Activated naive CD4-positive, alpha-beta T cell treated with anti-CD3 and anti-CD28 coated beads, Interleukin-2, amount 50 U/mL, for 72 hours (primary cell): Measurements from ENCODE around the gene SERPINE1. TPM values are rescaled to one million over a fixed set of nuclear protein-coding genes. Genes with fewer than 3 reads are reported as not detected.
"Not testable (repeated sequence)": the region's sequence is repeated elsewhere in the genome, so short reads cannot be mapped to it uniquely, and the experiment has no call there.

Source experiments
- ATAC-seq, 2 donors: fragments of 150-1000 bp; cut with Tn5 transposase; 2 replicates each; pipeline ENCODE4 v1.10.0; 2021; ENCODE audit warnings: mild to moderate bottlenecking in 2 of 2, moderate library complexity in 2 of 2
- DNase-seq, 2 donors: peaks; one replicate each; pipeline ENCODE4 v3.0.0; 2021 to 2022; ENCODE audit warnings: low spot score in 2 of 2
- H3K27ac Mint-ChIP-seq, 2 donors: one replicate each; pipeline ENCODE4 v1.8.0; 2022; ENCODE audit warnings: mild to moderate bottlenecking in 2 of 2, mixed read lengths in 2 of 2
- H3K36me3 Mint-ChIP-seq, 2 donors: one replicate each; pipeline ENCODE4 v1.8.0; 2022; ENCODE audit warnings: mixed read lengths in 2 of 2
- H3K9me3 Mint-ChIP-seq, 2 donors: one replicate each; pipeline ENCODE4 v1.8.0; 2022; ENCODE audit warnings: mixed read lengths in 2 of 2
- total RNA-seq, 2 donors: library from RNA; stranded (reverse); gene quantifications; one replicate each; pipeline ENCODE4 v1.2.3, GENCODE V29; 2022

SERPINE1 gene
- total RNA-seq, 2 donors from 2014 or later = 0.18 to 0.27 TPM

GRCh38 chr7:101114492-101114891, 12.4 kb upstream of the SERPINE1 start:
- H3K9me3 Mint-ChIP-seq = no peaks in the 10 kb centered on the region
- no peak for ATAC-seq

GRCh38 chr7:101115215-101115614, 11.7 kb upstream of the SERPINE1 start:
- Mint-ChIP-seq H3K27ac (no peak overlapping the region), H3K36me3 (no peaks in the 10 kb centered on the region), H3K9me3 (no peaks in the 10 kb centered on the region)
- no peak for ATAC-seq
- no peak for DNase-seq

More at GRCh38 chr7:101114492-101114891, 12.4 kb upstream of the SERPINE1 start:
- no peak for DNase-seq
- no peak overlapping the region for H3K27ac Mint-ChIP-seq
- no peaks in the 10 kb centered on the region for H3K36me3 Mint-ChIP-seq

DNA sequence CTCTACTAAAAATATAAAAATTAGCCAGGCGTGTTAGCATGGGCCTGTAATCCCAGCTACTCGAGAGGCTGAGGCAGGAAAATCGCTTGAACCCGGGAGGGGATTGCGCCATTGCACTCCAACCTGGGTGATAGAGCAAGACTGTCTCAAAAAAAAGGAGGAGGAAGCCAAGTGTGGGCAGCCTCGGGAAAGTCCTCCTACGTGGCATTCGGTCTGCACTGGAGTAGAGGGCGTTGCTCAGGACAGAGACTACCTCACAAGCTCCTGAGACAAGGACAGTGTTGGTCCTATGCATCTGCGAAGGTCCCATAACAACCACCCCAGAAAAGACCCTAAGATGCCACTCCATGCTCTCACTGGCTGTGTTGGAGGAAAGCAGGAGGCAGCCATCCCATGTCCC, 10.0 kb upstream of the SERPINE1 start:
- no peak for ATAC-seq
- no peak for DNase-seq
- H3K27ac Mint-ChIP-seq = no peak overlapping the region
- no peaks in the 10 kb centered on the region for H3K9me3 Mint-ChIP-seq
- no peaks in the 10 kb centered on the region for H3K36me3 Mint-ChIP-seq

GRCh38 chr7:101118856-101119255, 8.0 kb upstream of the SERPINE1 start:
- Mint-ChIP-seq H3K9me3 (no peaks in the 10 kb centered on the region), H3K27ac (no peak overlapping the region)
- no peak for DNase-seq

GRCh38 chr7:101119876-101120275, 7.0 kb upstream of the SERPINE1 start:
- no peaks in the 10 kb centered on the region for H3K9me3 Mint-ChIP-seq
- ATAC-seq (no peak), DNase-seq (no peak)
- no peaks in the 10 kb centered on the region for H3K36me3 Mint-ChIP-seq
- no peak overlapping the region for H3K27ac Mint-ChIP-seq

More at GRCh38 chr7:101118856-101119255, 8.0 kb upstream of the SERPINE1 start:
- ATAC-seq = no peak
- H3K36me3 Mint-ChIP-seq = no peaks in the 10 kb centered on the region

DNA sequence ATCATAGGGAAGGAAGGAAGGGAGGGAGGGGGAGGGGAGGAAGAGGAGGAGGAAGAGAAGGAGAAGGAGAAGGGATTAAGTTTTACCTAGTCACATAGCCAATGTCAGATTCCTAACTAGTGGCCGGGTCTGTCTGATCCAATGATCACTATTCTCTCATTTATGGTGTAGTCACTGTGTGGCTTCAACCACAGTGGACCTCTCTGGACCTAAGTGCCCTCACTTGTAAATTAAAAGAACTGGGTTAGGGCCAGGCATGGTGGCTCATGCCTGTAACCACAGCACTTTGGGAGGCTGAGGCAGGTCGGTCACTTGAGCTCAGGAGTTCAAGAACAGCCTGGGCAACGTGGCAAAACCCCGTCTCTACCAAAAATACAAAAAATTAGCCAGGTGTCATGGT, 6.6 kb upstream of the SERPINE1 start:
- Mint-ChIP-seq H3K9me3 (no peaks in the 10 kb centered on the region), H3K36me3 (no peaks in the 10 kb centered on the region), H3K27ac (no peak overlapping the region)
- DNase-seq = no peak
- ATAC-seq = no peak

DNA sequence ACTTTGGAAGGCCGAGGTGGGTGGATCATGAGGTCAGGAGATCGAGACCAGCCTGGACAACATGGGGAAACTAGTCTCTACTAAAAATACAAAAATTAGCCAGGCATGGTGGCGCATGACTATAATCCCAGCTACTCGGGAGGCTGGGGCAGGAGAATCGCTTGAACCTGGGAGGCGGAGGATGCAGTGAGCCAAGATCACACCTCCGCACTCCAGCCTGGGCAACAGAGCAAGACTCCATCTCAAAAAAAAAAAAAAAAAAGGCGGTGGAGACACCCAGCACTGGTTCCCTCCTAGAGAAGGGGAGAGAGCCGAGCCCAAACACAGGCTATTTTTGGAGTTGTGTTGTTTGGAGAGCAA, 5.3 kb upstream of the SERPINE1 start:
- not testable (repeated sequence) for ATAC-seq, H3K9me3 Mint-ChIP-seq, H3K36me3 Mint-ChIP-seq, DNase-seq
- H3K27ac Mint-ChIP-seq = peak overlapping the region; percentile 75 to 87

- ATAC-seq (no peak), DNase-seq (no peak)
- H3K27ac Mint-ChIP-seq = peak overlapping the region; percentile 75 to 87
- H3K9me3 Mint-ChIP-seq = no peaks in the 10 kb centered on the region
- H3K36me3 Mint-ChIP-seq = no peaks in the 10 kb centered on the region
These were observed 4.6 kb upstream of the SERPINE1 start for GRCh38 chr7:101121991-101122932.

- Mint-ChIP-seq H3K27ac (peak overlapping the region in 1 of 2 donors; percentile 75), H3K36me3 (no peaks in the 10 kb centered on the region), H3K9me3 (no peaks in the 10 kb centered on the region)
- DNase-seq = no peak
- no peak for ATAC-seq
These were observed 3.8 kb upstream of the SERPINE1 start for GRCh38 chr7:101122933-101123702.

- Mint-ChIP-seq H3K27ac (peak overlapping the region in 1 of 2 donors; percentile 75), H3K9me3 (no peaks in the 10 kb centered on the region), H3K36me3 (no peaks in the 10 kb centered on the region)
- no peak for ATAC-seq
- DNase-seq = no peak
These were observed 3.2 kb upstream of the SERPINE1 start for GRCh38 chr7:101123703-101124068.

- DNase-seq (no peak), ATAC-seq (peak; percentile 58 to 69)
- Mint-ChIP-seq H3K27ac (peak overlapping the region; percentile 54 to 55), H3K36me3 (no peaks in the 10 kb centered on the region), H3K9me3 (no peaks in the 10 kb centered on the region)
These were observed 2.4 kb upstream of the SERPINE1 start for GRCh38 chr7:101124376-101125056.

GRCh38 chr7:101125989-101126650, 784 bp upstream of the SERPINE1 start:
- Mint-ChIP-seq H3K36me3 (no peaks in the 10 kb centered on the region), H3K27ac (peak overlapping the region in 1 of 2 donors; percentile 51), H3K9me3 (no peaks in the 10 kb centered on the region)
- no peak for DNase-seq
- peak; percentile 9 to 57 for ATAC-seq

GRCh38 chr7:101127460-101128039, 646 bp downstream of the SERPINE1 start:
- DNase-seq (no peak), ATAC-seq (no peak)
- H3K36me3 Mint-ChIP-seq = no peaks in the 10 kb centered on the region
- no peaks in the 10 kb centered on the region for H3K9me3 Mint-ChIP-seq
- no peak overlapping the region for H3K27ac Mint-ChIP-seq

DNA sequence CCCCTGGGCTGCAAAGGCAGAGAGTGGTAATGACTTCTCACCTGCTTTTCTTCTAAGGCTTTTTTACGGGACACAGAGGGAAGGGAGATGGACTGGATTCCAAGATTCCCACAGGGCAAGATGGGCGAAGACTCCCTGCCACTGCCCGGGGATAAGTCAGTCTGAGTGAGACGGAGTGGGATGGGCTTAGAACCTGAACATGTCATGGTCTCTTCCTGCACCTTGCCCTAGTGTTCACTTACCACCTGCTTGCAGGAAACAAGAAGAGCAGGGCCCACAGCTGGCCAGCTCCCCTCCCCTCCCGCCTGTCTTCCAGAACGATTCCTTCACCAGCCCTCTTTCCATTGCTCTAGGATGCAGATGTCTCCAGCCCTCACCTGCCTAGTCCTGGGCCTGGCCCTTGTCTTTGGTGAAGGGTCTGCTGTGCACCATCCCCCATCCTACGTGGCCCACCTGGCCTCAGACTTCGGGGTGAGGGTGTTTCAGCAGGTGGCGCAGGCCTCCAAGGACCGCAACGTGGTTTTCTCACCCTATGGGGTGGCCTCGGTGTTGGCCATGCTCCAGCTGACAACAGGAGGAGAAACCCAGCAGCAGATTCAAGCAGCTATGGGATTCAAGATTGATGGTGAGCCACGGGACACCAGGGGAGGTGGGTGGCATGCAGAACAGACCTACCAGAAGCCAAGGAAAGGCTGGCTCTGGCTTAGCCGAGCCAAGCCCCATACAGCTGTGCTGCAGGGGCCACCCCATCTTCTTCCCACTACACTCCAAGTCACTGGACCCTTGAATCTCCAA, 1.3 kb downstream of the SERPINE1 start:
- H3K9me3 Mint-ChIP-seq = no peaks in the 10 kb centered on the region
- no peak overlapping the region for H3K27ac Mint-ChIP-seq
- ATAC-seq = no peak
- DNase-seq = no peak
- H3K36me3 Mint-ChIP-seq = no peaks in the 10 kb centered on the region

- ATAC-seq (no peak), DNase-seq (no peak)
- Mint-ChIP-seq H3K36me3 (no peaks in the 10 kb centered on the region), H3K27ac (peak overlapping the region in 1 of 2 donors; percentile 82), H3K9me3 (no peaks in the 10 kb centered on the region)
These were observed 2.8 kb downstream of the SERPINE1 start for GRCh38 chr7:101129603-101130117.
